Measurements from ENCODE around the gene SRSF1.

The SRSF1 gene

GRCh38 chr17:58010067-58010799 is 3.2 kb upstream of the SRSF1 start:
- DNase-seq, result no peak

DNA sequence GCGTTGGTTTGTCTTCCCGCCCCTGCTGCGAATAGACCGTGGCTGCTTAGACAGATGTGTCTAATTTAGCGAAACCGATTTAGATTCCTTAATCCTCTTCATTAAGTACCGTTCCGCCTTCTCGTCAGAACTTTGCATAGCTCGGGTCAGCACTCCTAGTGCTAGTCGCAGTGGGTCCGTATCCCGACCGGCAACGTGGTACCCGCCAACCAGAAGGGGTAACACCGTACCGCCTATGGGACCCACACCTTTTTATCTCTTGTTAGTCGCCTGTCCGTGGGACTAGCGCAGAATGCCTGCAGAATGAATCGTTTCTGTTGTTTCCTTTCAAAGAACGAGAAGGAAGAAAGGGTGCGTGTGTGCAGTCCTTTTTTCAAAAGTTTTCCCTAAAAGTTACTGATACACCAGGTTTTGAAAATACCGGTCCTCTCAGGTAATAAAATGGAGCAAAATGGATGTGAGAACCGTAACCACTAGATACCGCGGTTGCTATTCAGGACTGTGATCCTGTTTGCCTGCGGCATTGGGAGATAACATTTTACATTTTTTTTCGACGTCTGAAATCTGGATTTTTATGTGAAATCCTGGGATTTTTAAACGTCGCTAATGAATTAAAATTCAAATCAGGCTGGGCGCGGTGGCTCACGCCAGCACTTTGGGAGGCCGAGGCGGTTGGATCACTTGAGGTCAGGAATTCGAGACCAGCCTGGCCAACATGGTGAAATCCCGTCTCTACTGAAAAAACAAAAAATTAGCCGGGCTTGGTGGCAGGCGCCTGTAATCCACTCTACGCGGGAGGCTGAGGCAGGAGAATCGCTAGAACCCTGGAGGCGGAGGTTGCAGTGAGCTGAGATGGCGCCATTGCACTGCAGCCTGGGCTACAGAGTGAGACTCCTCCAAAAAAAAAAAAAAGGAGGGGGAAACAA is 998 bp upstream of the SRSF1 start:
- DNase-seq, result peak; percentile 18

- peak; percentile 60 for DNase-seq
These were observed 504 bp downstream of the SRSF1 start for GRCh38 chr17:58006560-58006923.

GRCh38 chr17:58005728-58006559 is 1.1 kb downstream of the SRSF1 start:
- DNase-seq, result no peak

DNA sequence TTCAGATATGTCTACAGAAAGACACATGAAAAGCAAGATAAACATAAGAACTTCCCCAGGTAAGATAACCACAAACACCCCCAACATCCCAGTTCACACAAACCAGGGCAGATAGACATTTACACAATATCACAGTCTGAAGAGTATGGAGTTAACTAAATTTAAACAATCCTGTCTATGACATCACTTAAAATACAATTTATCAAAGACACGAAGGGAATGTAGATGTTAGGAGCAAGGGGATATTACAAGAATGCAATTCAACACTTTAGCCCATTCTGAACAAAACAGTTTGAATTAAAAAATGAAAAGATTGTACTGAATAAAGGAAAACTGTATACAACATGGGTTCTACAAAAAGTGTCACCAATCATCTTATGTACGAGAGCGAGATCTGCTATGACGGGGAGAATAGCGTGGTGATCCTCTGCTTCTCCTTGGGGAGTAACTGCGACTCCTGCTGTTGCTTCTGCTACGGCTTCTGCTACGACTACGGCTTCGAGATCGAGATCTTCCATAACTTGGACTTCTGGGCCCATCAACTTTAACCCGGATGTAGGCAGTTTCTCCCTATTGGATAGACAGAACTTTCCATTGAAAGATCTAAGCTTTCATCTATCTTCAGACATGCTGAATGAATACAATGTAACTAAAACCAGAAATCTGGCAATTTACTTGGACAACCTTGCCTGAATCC is 1.9 kb downstream of the SRSF1 start:
- peak; percentile 38 for DNase-seq

DNA sequence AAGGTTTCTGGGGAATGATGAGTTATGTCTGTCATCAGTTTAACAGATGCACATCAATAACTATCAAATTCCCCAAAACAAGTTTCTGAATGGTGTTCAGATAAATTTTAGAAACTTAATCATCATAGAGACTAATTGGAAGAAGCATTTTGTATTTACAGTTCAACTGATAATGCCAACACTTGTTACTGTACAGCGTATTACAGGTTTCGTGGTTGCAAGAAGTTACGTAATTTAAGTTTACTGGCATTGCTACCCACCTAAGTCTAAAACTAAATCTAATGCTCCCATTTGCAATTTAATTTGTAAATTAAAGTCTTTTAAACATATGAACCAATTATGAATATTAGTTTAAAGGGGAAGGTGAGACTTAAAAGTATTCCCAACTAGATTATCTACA is 3.0 kb downstream of the SRSF1 start:
- DNase-seq, result no peak

DNA sequence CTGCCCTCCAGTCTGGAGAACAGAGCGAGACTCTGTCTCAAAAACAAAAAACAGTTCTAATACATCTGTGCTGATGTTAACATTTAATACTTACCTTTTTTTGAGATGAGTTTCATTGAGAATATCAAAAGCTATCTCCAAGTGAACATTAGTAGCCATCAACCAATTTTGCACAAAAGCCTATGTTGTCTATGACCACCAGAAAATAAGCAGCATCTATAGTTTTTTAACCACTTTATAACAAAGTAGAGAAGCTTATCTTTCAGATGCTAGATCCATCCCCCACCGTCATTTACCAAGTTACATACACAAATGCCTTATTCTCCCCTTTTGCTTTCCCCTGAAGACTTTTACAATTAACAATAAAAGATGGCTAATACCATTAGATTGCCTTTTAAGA is 4.1 kb downstream of the SRSF1 start:
- DNase-seq, result no peak

GRCh38 chr17:58002154-58002948 is 4.7 kb downstream of the SRSF1 start:
- DNase-seq, result no peak

DNA sequence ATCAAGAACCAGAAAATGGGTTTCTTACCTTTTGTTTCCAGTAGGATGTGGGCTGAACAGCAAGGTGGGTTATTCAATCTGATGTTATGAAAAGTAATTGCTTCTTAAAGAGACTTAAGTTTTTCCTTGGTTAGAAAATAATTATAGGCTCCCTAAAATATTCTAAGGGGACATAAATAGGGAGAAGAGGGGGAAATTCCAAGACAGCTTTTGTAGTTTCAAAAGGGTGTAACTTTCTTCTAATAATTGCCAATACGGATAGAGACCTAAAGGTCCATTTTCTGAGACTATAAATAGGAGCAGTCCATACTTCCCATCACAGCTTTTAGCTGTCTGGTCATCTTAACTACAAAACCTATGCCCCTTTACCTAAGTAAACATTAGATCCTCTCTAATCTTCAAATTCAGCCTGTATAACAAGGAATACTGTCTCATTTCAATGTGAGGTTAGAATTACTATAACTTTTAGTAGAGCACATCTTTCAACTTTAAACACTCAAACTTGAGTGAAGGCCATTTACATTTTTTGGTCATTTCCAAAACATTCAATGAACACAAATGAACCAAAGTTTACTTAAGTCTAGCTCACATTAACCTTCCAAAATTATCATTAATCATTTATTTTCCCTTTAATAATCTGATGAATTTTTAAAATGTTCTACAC is 5.5 kb downstream of the SRSF1 start:
- DNase-seq, result no peak

GRCh38 chr17:57999496-58000017 is 7.5 kb downstream of the SRSF1 start:
- DNase-seq, result peak; percentile 66

GRCh38 chr17:57999010-57999495 is 8.0 kb downstream of the SRSF1 start:
- no peak for DNase-seq

DNA sequence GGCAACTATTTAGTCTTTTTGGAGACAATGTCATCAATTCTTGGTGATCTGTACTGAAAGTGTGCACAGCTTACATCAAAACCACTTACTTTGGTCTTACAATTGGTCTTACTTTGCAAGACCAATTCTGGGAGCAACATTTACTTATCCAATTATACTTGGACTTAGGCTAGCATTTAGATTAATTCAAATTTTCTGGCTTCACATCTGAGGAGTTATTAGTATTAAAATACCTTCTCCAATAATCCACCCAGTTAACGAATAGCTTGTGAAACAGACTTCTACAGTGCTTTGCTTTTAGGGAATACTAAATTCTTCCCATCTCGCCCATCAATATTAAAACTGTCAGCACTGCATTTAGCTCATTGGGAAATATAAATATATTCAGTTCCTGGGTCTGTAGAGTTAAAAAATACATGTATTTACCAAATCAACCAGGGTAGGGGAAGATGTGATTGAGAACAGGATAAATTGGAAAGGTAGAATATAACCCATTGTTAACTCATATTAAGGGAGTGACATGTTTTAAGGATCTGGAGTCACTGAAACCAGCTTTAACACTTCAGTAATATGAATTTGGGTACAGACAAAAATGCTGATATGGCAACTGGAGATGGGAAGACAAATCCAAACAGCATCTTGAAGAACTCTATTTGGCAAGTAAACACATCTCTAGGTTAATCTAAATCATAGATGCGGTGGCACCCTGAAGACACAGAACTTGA is 9.8 kb downstream of the SRSF1 start:
- DNase-seq, result no peak

- DNase-seq, result peak; percentile 70
These were observed 11.7 kb downstream of the SRSF1 start for GRCh38 chr17:57995076-57995956.

DNA sequence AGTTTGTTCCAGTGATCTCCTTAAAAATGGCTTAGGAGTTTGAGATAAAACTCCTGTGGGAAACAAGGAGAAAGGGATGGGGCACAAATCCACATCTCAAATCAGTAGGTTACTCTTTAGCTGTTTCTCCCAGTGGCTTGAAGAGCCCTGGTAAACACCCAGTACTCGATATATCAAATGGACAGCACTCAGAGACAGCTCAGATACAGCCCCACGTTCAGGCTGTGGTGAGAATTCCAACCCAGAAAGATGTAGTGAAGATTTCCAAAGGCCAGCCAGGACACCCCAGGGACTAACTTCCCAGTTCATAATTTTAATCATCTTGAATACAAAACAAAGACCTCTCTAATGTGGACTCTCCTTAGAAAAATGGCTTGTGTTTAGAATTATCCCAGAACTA is 12.6 kb downstream of the SRSF1 start:
- no peak for DNase-seq

- peak; percentile 73 for DNase-seq
These were observed 13.3 kb downstream of the SRSF1 start for GRCh38 chr17:57993471-57994365.

- DNase-seq, result no peak
These were observed 15.5 kb downstream of the SRSF1 start for GRCh38 chr17:57991537-57991936.

GRCh38 chr17:57990037-57990436 is 17.0 kb downstream of the SRSF1 start:
- DNase-seq, result no peak

Data from MV-4-11 (cell line).